ENCODE results near the gene ANGPT4.

ANGPT4 gene

GRCh38 chr20:916125-916799, at the start of gene ANGPT4:
Gene ANGPT4 (minus strand): TSS chr20:916334. CDS start chr20:916214, 120 bp downstream.
- DNase-seq (ENCODE audit: low spot score) = no peak

GRCh38 chr20:963795-964194, 47.7 kb upstream of the ANGPT4 start:
- no peak for DNase-seq (ENCODE audit: low spot score)

GRCh38 chr20:962683-963082, 46.5 kb upstream of the ANGPT4 start:
- no peak for DNase-seq (ENCODE audit: low spot score)

GRCh38 chr20:962223-962622, 46.1 kb upstream of the ANGPT4 start:
- no peak for DNase-seq (ENCODE audit: low spot score)

- no peak for DNase-seq (ENCODE audit: low spot score)
These were observed 45.6 kb upstream of the ANGPT4 start for GRCh38 chr20:961768-962167.

- no peak for DNase-seq (ENCODE audit: low spot score)
These were observed 44.0 kb upstream of the ANGPT4 start for GRCh38 chr20:959996-960615.

GRCh38 chr20:958936-959815, 43.0 kb upstream of the ANGPT4 start:
- no peak for DNase-seq (ENCODE audit: low spot score)

- DNase-seq (ENCODE audit: low spot score) = no peak
These were observed 41.4 kb upstream of the ANGPT4 start for GRCh38 chr20:957544-957943.

GRCh38 chr20:956330-956951, 40.3 kb upstream of the ANGPT4 start:
- peak; percentile 41 for DNase-seq (ENCODE audit: low spot score)

- DNase-seq (ENCODE audit: low spot score) = no peak
These were observed 39.5 kb upstream of the ANGPT4 start for GRCh38 chr20:955656-956055.

GRCh38 chr20:955111-955510, 39.0 kb upstream of the ANGPT4 start:
- no peak for DNase-seq (ENCODE audit: low spot score)

GRCh38 chr20:953742-954141, 37.6 kb upstream of the ANGPT4 start:
- no peak for DNase-seq (ENCODE audit: low spot score)

- DNase-seq (ENCODE audit: low spot score) = no peak
These were observed 36.2 kb upstream of the ANGPT4 start for GRCh38 chr20:952196-952795.

GRCh38 chr20:951384-952169, 35.4 kb upstream of the ANGPT4 start:
- DNase-seq (ENCODE audit: low spot score) = no peak

GRCh38 chr20:949717-950116, 33.6 kb upstream of the ANGPT4 start:
- DNase-seq (ENCODE audit: low spot score) = no peak

- DNase-seq (ENCODE audit: low spot score) = no peak
These were observed 30.7 kb upstream of the ANGPT4 start for GRCh38 chr20:946826-947225.

GRCh38 chr20:945841-946240, 29.7 kb upstream of the ANGPT4 start:
- DNase-seq (ENCODE audit: low spot score) = no peak

- no peak for DNase-seq (ENCODE audit: low spot score)
These were observed 28.8 kb upstream of the ANGPT4 start for GRCh38 chr20:944774-945410.

GRCh38 chr20:944148-944547, 28.0 kb upstream of the ANGPT4 start:
- DNase-seq (ENCODE audit: low spot score) = no peak

- no peak for DNase-seq (ENCODE audit: low spot score)
These were observed 26.5 kb upstream of the ANGPT4 start for GRCh38 chr20:942611-943010.

- DNase-seq (ENCODE audit: low spot score) = no peak
These were observed 24.8 kb upstream of the ANGPT4 start for GRCh38 chr20:940926-941325.

Measured in globus pallidus (tissue), 1 donor.